Measurements from ENCODE around the gene MLLT11.

Gene MLLT11

GRCh38 chr1:151056149-151056548 lies 4.0 kb upstream of the MLLT11 start:
- Histone ChIP-seq H4K91ac (ENCODE audit: low read depth, low read length) (no peak overlapping the region), H3K4me2 (ENCODE audit: low read length) (no peak overlapping the region), H3K18ac (ENCODE audit: low read length) (peak overlapping the region; percentile 21), H3K9ac (ENCODE audit: low read length) (no peak overlapping the region), H3K23ac (ENCODE audit: low read length) (no peak overlapping the region), H3K27me3 (ENCODE audit: insufficient read depth, low read length) (no peaks in the 10 kb centered on the region), H2BK5ac (ENCODE audit: low read depth, low read length, poor library complexity) (no peak overlapping the region), H3K27ac (ENCODE audit: low read depth, low read length) (peak overlapping the region; percentile 4), H2AFZ (ENCODE audit: insufficient read depth, low read length, poor library complexity) (no peak overlapping the region), H2BK12ac (ENCODE audit: low read length) (no peak overlapping the region), H3K4me1 (ENCODE audit: control insufficient read depth in 1 of 2, insufficient read depth in 2 of 2, low read length in 2 of 2) (peaks cover 21 to 23% of the 10 kb centered on the region in 2 experiments), H3K4me3 (ENCODE audit: low read depth, low read length) (no peak overlapping the region), H2AK5ac (ENCODE audit: low read length) (no peak overlapping the region), H2BK120ac (ENCODE audit: insufficient read depth, low read length, poor library complexity) (no peak overlapping the region), H4K8ac (ENCODE audit: low read depth, low read length) (no peak overlapping the region), H3K79me2 (ENCODE audit: control insufficient read depth, insufficient read depth, low read length, poor library complexity) (peaks cover 39% of the 10 kb centered on the region), H4K12ac (ENCODE audit: low read depth, low read length) (no peak overlapping the region), H3K9me3 (ENCODE audit: insufficient read depth, low read depth, low read length) (no peaks in the 10 kb centered on the region), H3K36me3 (ENCODE audit: control insufficient read depth in 1 of 2, insufficient read depth in 2 of 2, low read length in 2 of 2) (peaks cover 36 to 60% of the 10 kb centered on the region in 2 experiments), H3K14ac (ENCODE audit: low read length) (no peak overlapping the region), H3K79me1 (ENCODE audit: low read length) (peaks cover 27% of the 10 kb centered on the region), H3K4ac (ENCODE audit: low read depth, low read length) (peak overlapping the region; percentile 60)
- no CpG with 5 or more reads among the region's 2 CpGs for WGBS (ENCODE audit: extremely low coverage, insufficient coverage, insufficient read length)
- DNase-seq, result no peak

- H3K23ac ChIP-seq (ENCODE audit: low read length), result no peak overlapping the region
- H2AK5ac ChIP-seq (ENCODE audit: low read length), result peak overlapping the region; percentile 94
- peak overlapping the region; percentile 99 for H2BK5ac ChIP-seq (ENCODE audit: low read depth, low read length, poor library complexity)
- H3K27me3 ChIP-seq (ENCODE audit: insufficient read depth, low read length), result no peaks in the 10 kb centered on the region
- H2BK12ac ChIP-seq (ENCODE audit: low read length), result peak overlapping the region; percentile 7
- peak overlapping the region; percentile 100 for H3K18ac ChIP-seq (ENCODE audit: low read length)
- peak overlapping the region; percentile 97 for H4K12ac ChIP-seq (ENCODE audit: low read depth, low read length)
- peak; percentile 95 to 96 for DNase-seq
- no peaks in the 10 kb centered on the region for H3K9me3 ChIP-seq (ENCODE audit: insufficient read depth, low read depth, low read length)
- WGBS (ENCODE audit: extremely low coverage, insufficient coverage, insufficient read length), result no CpG with 5 or more reads among the region's 10 CpGs
- H3K4ac ChIP-seq (ENCODE audit: low read depth, low read length), result peak overlapping the region; percentile 99
- peak overlapping the region; percentile 99 for H3K9ac ChIP-seq (ENCODE audit: low read length)
- peaks cover 24 to 37% of the 10 kb centered on the region in 2 experiments for H3K36me3 ChIP-seq (ENCODE audit: control insufficient read depth in 1 of 2, insufficient read depth in 2 of 2, low read length in 2 of 2)
- peak overlapping the region; percentile 99 for H2BK120ac ChIP-seq (ENCODE audit: insufficient read depth, low read length, poor library complexity)
- peaks cover 27% of the 10 kb centered on the region for H3K79me1 ChIP-seq (ENCODE audit: low read length)
- H3K14ac ChIP-seq (ENCODE audit: low read length), result peak overlapping the region; percentile 99
- peak overlapping the region; percentile 99 for H3K27ac ChIP-seq (ENCODE audit: low read depth, low read length)
- peak overlapping the region; percentile 98 for H3K4me3 ChIP-seq (ENCODE audit: low read depth, low read length)
- peaks cover 19 to 25% of the 10 kb centered on the region in 2 experiments for H3K4me1 ChIP-seq (ENCODE audit: control insufficient read depth in 1 of 2, insufficient read depth in 2 of 2, low read length in 2 of 2)
- peak overlapping the region; percentile 97 for H4K8ac ChIP-seq (ENCODE audit: low read depth, low read length)
- H2AFZ ChIP-seq (ENCODE audit: insufficient read depth, low read length, poor library complexity), result peak overlapping the region; percentile 3
- peaks cover 39% of the 10 kb centered on the region for H3K79me2 ChIP-seq (ENCODE audit: control insufficient read depth, insufficient read depth, low read length, poor library complexity)
- peak overlapping the region; percentile 99 for H4K91ac ChIP-seq (ENCODE audit: low read depth, low read length)
- peak overlapping the region; percentile 88 for H3K4me2 ChIP-seq (ENCODE audit: low read length)
These were observed 1.5 kb upstream of the MLLT11 start for GRCh38 chr1:151058692-151059091.

- H2BK5ac ChIP-seq (ENCODE audit: low read depth, low read length, poor library complexity), result peak within 1 kb of the TSS; percentile 99
- peak within 1 kb of the TSS; percentile 100 for H3K18ac ChIP-seq (ENCODE audit: low read length)
- H3K9me3 ChIP-seq (ENCODE audit: insufficient read depth, low read depth, low read length), result no peaks in the 10 kb centered on the region
- no CpG with 5 or more reads among the region's 58 CpGs for WGBS (ENCODE audit: extremely low coverage, insufficient coverage, insufficient read length)
- H3K4ac ChIP-seq (ENCODE audit: low read depth, low read length), result peak within 1 kb of the TSS; percentile 99
- peak within 1 kb of the TSS; percentile 88 for H3K4me2 ChIP-seq (ENCODE audit: low read length)
- peak within 1 kb of the TSS; percentile 99 for H3K9ac ChIP-seq (ENCODE audit: low read length)
- peaks cover 39% of the 10 kb centered on the region for H3K79me2 ChIP-seq (ENCODE audit: control insufficient read depth, insufficient read depth, low read length, poor library complexity)
- peaks cover 19 to 25% of the 10 kb centered on the region in 2 experiments for H3K4me1 ChIP-seq (ENCODE audit: control insufficient read depth in 1 of 2, insufficient read depth in 2 of 2, low read length in 2 of 2)
- DNase-seq, result peak; percentile 80 to 88
- peak within 1 kb of the TSS; percentile 67 for H2BK12ac ChIP-seq (ENCODE audit: low read length)
- H3K36me3 ChIP-seq (ENCODE audit: control insufficient read depth in 1 of 2, insufficient read depth in 2 of 2, low read length in 2 of 2), result peaks cover 22 to 30% of the 10 kb centered on the region in 2 experiments
- peak within 1 kb of the TSS; percentile 97 for H4K8ac ChIP-seq (ENCODE audit: low read depth, low read length)
- peak within 1 kb of the TSS; percentile 94 for H2AK5ac ChIP-seq (ENCODE audit: low read length)
- peak within 1 kb of the TSS; percentile 99 for H3K14ac ChIP-seq (ENCODE audit: low read length)
- H4K91ac ChIP-seq (ENCODE audit: low read depth, low read length), result peak within 1 kb of the TSS; percentile 99
- no peak within 1 kb of the TSS for H3K23ac ChIP-seq (ENCODE audit: low read length)
- H3K27ac ChIP-seq (ENCODE audit: low read depth, low read length), result peak within 1 kb of the TSS; percentile 99
- H2BK120ac ChIP-seq (ENCODE audit: insufficient read depth, low read length, poor library complexity), result peak within 1 kb of the TSS; percentile 99
- peaks cover 27% of the 10 kb centered on the region for H3K79me1 ChIP-seq (ENCODE audit: low read length)
- no peaks in the 10 kb centered on the region for H3K27me3 ChIP-seq (ENCODE audit: insufficient read depth, low read length)
- H2AFZ ChIP-seq (ENCODE audit: insufficient read depth, low read length, poor library complexity), result peak within 1 kb of the TSS; percentile 94
- peak within 1 kb of the TSS; percentile 98 for H3K4me3 ChIP-seq (ENCODE audit: low read depth, low read length)
- peak within 1 kb of the TSS; percentile 97 for H4K12ac ChIP-seq (ENCODE audit: low read depth, low read length)
These were observed 839 bp upstream of the MLLT11 start, which contains the start of gene CDC42SE1 for GRCh38 chr1:151059109-151060006. CDC42SE1 (minus strand) TSS chr1:151059622; CDS start chr1:151055730, 3,892 bp downstream.

GRCh38 chr1:151060657-151061421 lies 642 bp downstream of the MLLT11 start:
- H4K8ac ChIP-seq (ENCODE audit: low read depth, low read length), result peak overlapping the region; percentile 30
- peak overlapping the region; percentile 88 for H3K9ac ChIP-seq (ENCODE audit: low read length)
- H3K79me1 ChIP-seq (ENCODE audit: low read length), result peaks cover 27% of the 10 kb centered on the region
- H2AFZ ChIP-seq (ENCODE audit: insufficient read depth, low read length, poor library complexity), result peak overlapping the region; percentile 8
- H2AK5ac ChIP-seq (ENCODE audit: low read length), result peak overlapping the region; percentile 23
- peak overlapping the region; percentile 97 for H3K4ac ChIP-seq (ENCODE audit: low read depth, low read length)
- peaks cover 13 to 21% of the 10 kb centered on the region in 2 experiments for H3K36me3 ChIP-seq (ENCODE audit: control insufficient read depth in 1 of 2, insufficient read depth in 2 of 2, low read length in 2 of 2)
- peak overlapping the region; percentile 81 for H3K4me3 ChIP-seq (ENCODE audit: low read depth, low read length)
- peak overlapping the region; percentile 24 for H4K12ac ChIP-seq (ENCODE audit: low read depth, low read length)
- DNase-seq, result no peak
- peak overlapping the region; percentile 64 for H4K91ac ChIP-seq (ENCODE audit: low read depth, low read length)
- H2BK5ac ChIP-seq (ENCODE audit: low read depth, low read length, poor library complexity), result peak overlapping the region; percentile 81
- peaks cover 42% of the 10 kb centered on the region for H3K79me2 ChIP-seq (ENCODE audit: control insufficient read depth, insufficient read depth, low read length, poor library complexity)
- H3K9me3 ChIP-seq (ENCODE audit: insufficient read depth, low read depth, low read length), result no peaks in the 10 kb centered on the region
- H2BK120ac ChIP-seq (ENCODE audit: insufficient read depth, low read length, poor library complexity), result peak overlapping the region; percentile 68
- peaks cover 21% of the 10 kb centered on the region in 2 experiments for H3K4me1 ChIP-seq (ENCODE audit: control insufficient read depth in 1 of 2, insufficient read depth in 2 of 2, low read length in 2 of 2)
- peak overlapping the region; percentile 32 for H2BK12ac ChIP-seq (ENCODE audit: low read length)
- peak overlapping the region; percentile 39 for H3K18ac ChIP-seq (ENCODE audit: low read length)
- H3K23ac ChIP-seq (ENCODE audit: low read length), result no peak overlapping the region
- H3K27ac ChIP-seq (ENCODE audit: low read depth, low read length), result peak overlapping the region; percentile 99
- no peaks in the 10 kb centered on the region for H3K27me3 ChIP-seq (ENCODE audit: insufficient read depth, low read length)
- H3K14ac ChIP-seq (ENCODE audit: low read length), result peak overlapping the region; percentile 55
- WGBS (ENCODE audit: extremely low coverage, insufficient coverage, insufficient read length), result no CpG with 5 or more reads among the region's 4 CpGs
- peak overlapping the region; percentile 88 for H3K4me2 ChIP-seq (ENCODE audit: low read length)
